Sigmoid colon (tissue), 4 donors: Measurements from ENCODE around the gene ANAPC16.

ENCODE experiments used
- POLR2AphosphoS5 ChIP-seq, 4 donors: sonication (generic); formaldehyde crosslinking; IDR thresholded peaks; one replicate each; pipeline ENCODE4 v1.6.1; 2017; ENCODE audit warnings: antibody characterized with exemption in 4 of 4
- TF ChIP-seq, protein P1 (sequence below), 4 experiments: fragments of 450-650 bp in 3 of 4; fragments of 200-600 bp in 1 of 4; IDR thresholded peaks; one replicate each; pipeline ENCODE4 v1.5.1; 2016 to 2019; ENCODE audit warnings: antibody characterized with exemption in 4 of 4, mild to moderate bottlenecking in 3 of 4, moderate library complexity in 2 of 4

DNA sequence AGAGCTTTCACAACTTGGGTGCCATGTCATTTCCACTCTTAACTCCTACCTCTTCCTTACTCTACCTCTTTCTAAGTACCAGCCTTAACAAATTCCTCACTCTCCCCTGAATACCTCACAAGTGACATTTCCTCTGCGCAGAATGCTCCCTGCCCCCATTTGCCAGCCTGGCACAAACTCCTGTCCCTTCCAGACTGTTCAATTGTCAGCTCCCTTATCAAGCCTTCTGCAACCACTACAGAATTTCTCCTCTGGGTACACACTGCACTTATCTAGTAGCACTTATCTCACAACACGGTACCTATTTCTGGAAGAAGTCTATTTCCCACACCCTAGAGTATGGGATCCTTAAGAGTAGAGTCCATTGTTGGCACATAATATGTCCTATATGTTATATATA, 39.1 kb upstream of the ANAPC16 start:
- TF ChIP-seq POLR2AphosphoS5 (IDR thresholded peaks at IDR 0.05), result no peak
- TF ChIP-seq, protein P1, sequence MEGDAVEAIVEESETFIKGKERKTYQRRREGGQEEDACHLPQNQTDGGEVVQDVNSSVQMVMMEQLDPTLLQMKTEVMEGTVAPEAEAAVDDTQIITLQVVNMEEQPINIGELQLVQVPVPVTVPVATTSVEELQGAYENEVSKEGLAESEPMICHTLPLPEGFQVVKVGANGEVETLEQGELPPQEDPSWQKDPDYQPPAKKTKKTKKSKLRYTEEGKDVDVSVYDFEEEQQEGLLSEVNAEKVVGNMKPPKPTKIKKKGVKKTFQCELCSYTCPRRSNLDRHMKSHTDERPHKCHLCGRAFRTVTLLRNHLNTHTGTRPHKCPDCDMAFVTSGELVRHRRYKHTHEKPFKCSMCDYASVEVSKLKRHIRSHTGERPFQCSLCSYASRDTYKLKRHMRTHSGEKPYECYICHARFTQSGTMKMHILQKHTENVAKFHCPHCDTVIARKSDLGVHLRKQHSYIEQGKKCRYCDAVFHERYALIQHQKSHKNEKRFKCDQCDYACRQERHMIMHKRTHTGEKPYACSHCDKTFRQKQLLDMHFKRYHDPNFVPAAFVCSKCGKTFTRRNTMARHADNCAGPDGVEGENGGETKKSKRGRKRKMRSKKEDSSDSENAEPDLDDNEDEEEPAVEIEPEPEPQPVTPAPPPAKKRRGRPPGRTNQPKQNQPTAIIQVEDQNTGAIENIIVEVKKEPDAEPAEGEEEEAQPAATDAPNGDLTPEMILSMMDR (IDR thresholded peaks at IDR 0.05), result no peak
